ENCODE data around the gene KSR2. TPM values are rescaled to one million over a fixed set of nuclear protein-coding genes. Genes with fewer than 3 reads are reported as not detected.
A peak's percentile ranks its signal among the peaks of the same experiment; 100 is the strongest.

KSR2 gene
- total and polyA plus RNA-seq, 2 donors (not counting 3 experiments of a cell fraction or from before 2014, with no cell fraction given) = 2.1 to 5.2 TPM

GRCh38 chr12:117724543-117724942 is 244.2 kb downstream of the KSR2 start:
- Histone ChIP-seq H4K20me1 (replicated peaks; ENCODE audit: control insufficient read depth, extremely low read depth, insufficient read depth, low read length) (no peaks in the 10 kb centered on the region), H2AFZ (ENCODE audit: low read depth, low read length) (no peak overlapping the region), H3K9me1 (replicated peaks; ENCODE audit: control insufficient read depth, extremely low read depth, insufficient read depth, low read length) (no peaks in the 10 kb centered on the region), H3K27ac (ENCODE audit: insufficient read depth, low read depth, low read length) (no peak overlapping the region), H3K79me2 (ENCODE audit: control insufficient read depth, insufficient read depth, low read length) (no peaks in the 10 kb centered on the region), H3K9me3 (replicated peaks; ENCODE audit: control insufficient read depth, insufficient read depth, low read length) (no peaks in the 10 kb centered on the region), H3K36me3 (ENCODE audit: control insufficient read depth in 2 of 2, extremely low read depth in 1 of 2, insufficient read depth in 2 of 2, low read length in 2 of 2) (no peaks in the 10 kb centered on the region), H3K4me3 (replicated peaks in 1 of 3; ENCODE audit: insufficient read depth in 1 of 3, low read depth in 1 of 3, low read length in 3 of 3) (no peak overlapping the region), H3K4me2 (ENCODE audit: insufficient read depth, low read length) (no peak overlapping the region), H3K9ac (replicated peaks; ENCODE audit: extremely low read depth, insufficient read depth, low read length) (no peak overlapping the region), H3K4me1 (ENCODE audit: control insufficient read depth, extremely low read depth, insufficient read depth, low read length) (no peaks in the 10 kb centered on the region), H3K27me3 (ENCODE audit: control insufficient read depth in 2 of 2, insufficient read depth in 2 of 2, low read length in 2 of 2) (no peaks in the 10 kb centered on the region)
- dilution Hi-C loops (cut with MboI; ENCODE audit: extremely low pct_ligation_motif_present, low sequenced_read_pairs) (no loop called here), intact Hi-C loops (cut with micrococcal nuclease) (no loop called here)
- no peak for TF ChIP-seq GATA2 (IDR thresholded peaks at IDR 0.05; ENCODE audit: insufficient read depth, insufficient read length, low read depth, low read length)
- TF ChIP-seq JUN (IDR thresholded peaks at IDR 0.05; ENCODE audit: borderline replicate concordance, insufficient read depth, insufficient read length, low read depth) = no peak
- TF ChIP-seq POLR2A (IDR thresholded peaks at IDR 0.05; ENCODE audit: low read depth, low read length) = no peak
- no peak for TF ChIP-seq MAX (IDR thresholded peaks at IDR 0.05; ENCODE audit: insufficient read depth, insufficient read length)
- no peak for TF ChIP-seq FOS (IDR thresholded peaks at IDR 0.05; ENCODE audit: borderline replicate concordance, insufficient read depth, low read length)
- no peak for TF ChIP-seq POLR2AphosphoS5 (IDR thresholded peaks at IDR 0.05; ENCODE audit: insufficient read depth, low read depth, low read length)
- TF ChIP-seq EZH2 (IDR thresholded peaks at IDR 0.05; ENCODE audit: borderline replicate concordance, low read depth, low read length, severe bottlenecking) = no peak
- FAIRE-seq (no peak), DNase-seq (ENCODE audit: low read depth, low spot score) (peak; percentile 6)
- POLR2A ChIA-PET = no interaction called here
- CTCF ChIA-PET = no interaction called here
- no TSS peak for BruUV-seq (replicated peaks)

- intact Hi-C loops (cut with micrococcal nuclease) (no loop called here), dilution Hi-C loops (cut with MboI; ENCODE audit: extremely low pct_ligation_motif_present, low sequenced_read_pairs) (no loop called here)
- POLR2A ChIA-PET = no interaction called here
- H3K4me1 ChIP-seq (ENCODE audit: control insufficient read depth, extremely low read depth, insufficient read depth, low read length) = no peaks in the 10 kb centered on the region
- no peak overlapping the region for H3K4me3 ChIP-seq (replicated peaks in 1 of 3; ENCODE audit: insufficient read depth in 1 of 3, low read depth in 1 of 3, low read length in 3 of 3)
- TF ChIP-seq CTCF (IDR thresholded peaks at IDR 0.05; ENCODE audit: extremely low read depth in 1 of 2, insufficient read depth in 1 of 2, low read depth in 1 of 2, low read length in 2 of 2) (no peak), MYC (IDR thresholded peaks at IDR 0.05; ENCODE audit: low read depth, low read length) (no peak), POLR2A (IDR thresholded peaks at IDR 0.05; ENCODE audit: low read depth, low read length) (no peak), FOS (IDR thresholded peaks at IDR 0.05; ENCODE audit: borderline replicate concordance, insufficient read depth, low read length) (no peak), JUN (IDR thresholded peaks at IDR 0.05; ENCODE audit: borderline replicate concordance, insufficient read depth, insufficient read length, low read depth) (no peak), EZH2 (IDR thresholded peaks at IDR 0.05; ENCODE audit: borderline replicate concordance, low read depth, low read length, severe bottlenecking) (no peak), POLR2AphosphoS5 (IDR thresholded peaks at IDR 0.05; ENCODE audit: insufficient read depth, low read depth, low read length) (no peak), MAX (IDR thresholded peaks at IDR 0.05; ENCODE audit: insufficient read depth, insufficient read length) (no peak)
- no peaks in the 10 kb centered on the region for H3K9me3 ChIP-seq (replicated peaks; ENCODE audit: control insufficient read depth, insufficient read depth, low read length)
- no peaks in the 10 kb centered on the region for H3K79me2 ChIP-seq (ENCODE audit: control insufficient read depth, insufficient read depth, low read length)
- no peaks in the 10 kb centered on the region for H3K27me3 ChIP-seq (ENCODE audit: control insufficient read depth in 2 of 2, insufficient read depth in 2 of 2, low read length in 2 of 2)
- DNase-seq (ENCODE audit: low read depth, low spot score) = no peak
- H3K9me1 ChIP-seq (replicated peaks; ENCODE audit: control insufficient read depth, extremely low read depth, insufficient read depth, low read length) = no peaks in the 10 kb centered on the region
- no peak for FAIRE-seq
- H3K36me3 ChIP-seq (ENCODE audit: control insufficient read depth in 2 of 2, extremely low read depth in 1 of 2, insufficient read depth in 2 of 2, low read length in 2 of 2) = no peaks in the 10 kb centered on the region
- H3K27ac ChIP-seq (ENCODE audit: insufficient read depth, low read depth, low read length) = no peak overlapping the region
- no peak overlapping the region for H3K9ac ChIP-seq (replicated peaks; ENCODE audit: extremely low read depth, insufficient read depth, low read length)
- CTCF ChIA-PET = interaction anchor here (0.9 kb wide), 1 partner anchor 352 kb away, joined by 3 read pairs; no protein-coding TSS in a partner anchor
- no peak overlapping the region for H3K4me2 ChIP-seq (ENCODE audit: insufficient read depth, low read length)
- no TSS peak for BruUV-seq (replicated peaks)
- H2AFZ ChIP-seq (ENCODE audit: low read depth, low read length) = no peak overlapping the region
- no peaks in the 10 kb centered on the region for H4K20me1 ChIP-seq (replicated peaks; ENCODE audit: control insufficient read depth, extremely low read depth, insufficient read depth, low read length)
Measured at GRCh38 chr12:117718559-117718958, 250.2 kb downstream of the KSR2 start.

All from endothelial cell of umbilical vein (primary cell).